H1 (cell line): ENCODE data around the gene KLHL35. TPM values are rescaled to one million over a fixed set of nuclear protein-coding genes. Genes with fewer than 3 reads are reported as not detected.

Experiments used
- CTCF ChIA-PET: fragments of 300-600 bp; sonication (Branson Sonifier 250); formaldehyde crosslinking; loops from one replicate; lab custom pipeline; 2021; ENCODE audit not compliant: partially characterized antibody; lab: Charles Lee
- POLR2A ChIA-PET: fragments of 300-600 bp; sonication (Branson Sonifier 250); formaldehyde crosslinking; loops from one replicate; lab custom pipeline; 2021; ENCODE audit warnings: inconsistent platforms; ENCODE audit not compliant: partially characterized antibody; lab: Charles Lee
- DNase-seq, 2 experiments: peaks; one replicate each; pipeline versions ENCODE4 v3.0.0 to v3.0.0-alpha.2; 2010 to 2022; ENCODE audit warnings: low spot score in 2 of 2, low read depth in 1 of 2, mixed read lengths in 1 of 2
- FAIRE-seq: peaks from 2 replicates; lab custom pipeline; 2011; peaks lifted over from hg19 to GRCh38; lab: Jason Lieb, UNC
- H2AFZ ChIP-seq: 2 replicates; pipeline ENCODE4 v1.8.1; 2012; ENCODE audit warnings: low read length, inconsistent platforms
- H2AK5ac ChIP-seq: 2 replicates; pipeline ENCODE4 v1.6.1; 2013; ENCODE audit warnings: low read depth, low read length
- H2BK120ac ChIP-seq: replicated peaks from 2 replicates; pipeline ENCODE3; 2013; ENCODE audit warnings: low read depth, low read length, inconsistent platforms
- H2BK12ac ChIP-seq: 2 replicates; pipeline ENCODE4 v1.6.1; 2013; ENCODE audit warnings: low read depth, low read length
- H2BK15ac ChIP-seq: 2 replicates; pipeline ENCODE4 v1.6.1; 2013; ENCODE audit warnings: low read length
- H2BK20ac ChIP-seq: 2 replicates; pipeline ENCODE4 v1.6.1; 2013; ENCODE audit warnings: low read length
- H2BK5ac ChIP-seq: 2 replicates; pipeline ENCODE4 v1.6.1; 2013; ENCODE audit warnings: low read depth, low read length
- H3K14ac ChIP-seq: 2 replicates; pipeline ENCODE4 v1.6.1; 2013; ENCODE audit warnings: inconsistent platforms; ENCODE audit not compliant: insufficient read length
- H3K18ac ChIP-seq: 2 replicates; pipeline ENCODE4 v1.6.1; 2013; ENCODE audit warnings: low read length; ENCODE audit errors: extremely low read depth
- H3K23ac ChIP-seq: 2 replicates; pipeline ENCODE4 v1.6.1; 2013; ENCODE audit warnings: inconsistent platforms; ENCODE audit not compliant: insufficient read length
- H3K23me2 ChIP-seq: 2 replicates; pipeline ENCODE4 v1.6.1; 2013; ENCODE audit warnings: low read depth, low read length
- H3K27ac ChIP-seq: 2 replicates; pipeline ENCODE4 v1.6.1; 2011; ENCODE audit warnings: low read depth, low read length, inconsistent platforms
- H3K27me3 ChIP-seq, 4 experiments: replicated peaks in 1 of 4; 1 replicate in 1 of 4; 2 replicates in 3 of 4; pipeline versions ENCODE4 v1.6.1 to v1.8.1; 2011 to 2013; ENCODE audit warnings: low read length in 3 of 4, mild to moderate bottlenecking in 3 of 4, inconsistent platforms in 2 of 4, mixed read lengths in 2 of 4, moderate library complexity in 1 of 4; ENCODE audit not compliant: control insufficient read depth in 3 of 4, insufficient read depth in 3 of 4; ENCODE audit errors: extremely low read depth in 1 of 4
- H3K36me3 ChIP-seq, 4 experiments: 2 replicates each; pipeline versions ENCODE4 v1.6.1 to v1.8.1; 2011 to 2013; ENCODE audit warnings: mild to moderate bottlenecking in 4 of 4, low read length in 3 of 4, moderate library complexity in 2 of 4, control low read depth in 1 of 4, inconsistent platforms in 1 of 4; ENCODE audit not compliant: insufficient read depth in 4 of 4, control insufficient read depth in 2 of 4
- H3K4ac ChIP-seq: replicated peaks from 2 replicates; pipeline ENCODE3; 2013; ENCODE audit warnings: low read length, low read depth, mixed read lengths, inconsistent platforms; ENCODE audit not compliant: insufficient read length
- H3K4me1 ChIP-seq, 4 experiments: replicated peaks in 1 of 4; 1 replicate in 1 of 4; 2 replicates in 3 of 4; pipeline versions ENCODE4 v1.6.1 to v1.8.1; 2011 to 2013; ENCODE audit warnings: low read length in 3 of 4, inconsistent platforms in 2 of 4, mixed read lengths in 1 of 4; ENCODE audit not compliant: insufficient read depth in 4 of 4, control insufficient read depth in 3 of 4
- H3K4me2 ChIP-seq, 2 experiments: 2 replicates each; pipeline versions ENCODE4 v1.6.1 to v1.8.1; 2011 to 2013; ENCODE audit warnings: low read depth in 2 of 2, low read length in 2 of 2, control low read depth in 1 of 2, inconsistent platforms in 1 of 2, mild to moderate bottlenecking in 1 of 2; ENCODE audit not compliant: insufficient read depth in 1 of 2
- H3K4me3 ChIP-seq, 4 experiments: fragments of 200-600, 300-600 bp in 1 of 4; sonication (generic), shearing (Covaris generic), sonication (Bioruptor Twin) in 1 of 4; 2 replicates each; pipeline versions ENCODE4 v1.5.1 to v1.8.1; 2011 to 2016; ENCODE audit warnings: low read length in 4 of 4, low read depth in 3 of 4, control low read depth in 2 of 4, inconsistent platforms in 2 of 4, mild to moderate bottlenecking in 2 of 4, mixed read lengths in 1 of 4, moderate library complexity in 1 of 4; ENCODE audit not compliant: insufficient read depth in 2 of 4; ENCODE audit errors: extremely low read depth in 1 of 4
- H3K56ac ChIP-seq: replicated peaks from 2 replicates; pipeline ENCODE3; 2013; ENCODE audit warnings: low read depth, mild to moderate bottlenecking, mixed read lengths, low read length, inconsistent platforms; ENCODE audit not compliant: insufficient read length
- H3K79me1 ChIP-seq: 2 replicates; pipeline ENCODE4 v1.6.1; 2013; ENCODE audit warnings: low read depth, low read length, control low read depth
- H3K79me2 ChIP-seq, 2 experiments: 2 replicates each; pipeline versions ENCODE4 v1.6.1 to v1.8.1; 2012 to 2013; ENCODE audit warnings: low read length in 2 of 2, mild to moderate bottlenecking in 2 of 2, inconsistent platforms in 1 of 2; ENCODE audit not compliant: insufficient read depth in 2 of 2, control insufficient read depth in 1 of 2
- H3K9ac ChIP-seq, 4 experiments: replicated peaks in 1 of 4; 1 replicate in 1 of 4; 2 replicates in 3 of 4; pipeline versions ENCODE4 v1.6.1 to v1.8.1; 2011 to 2013; ENCODE audit warnings: low read depth in 3 of 4, low read length in 3 of 4, control low read depth in 2 of 4, mild to moderate bottlenecking in 2 of 4, moderate library complexity in 2 of 4, inconsistent platforms in 1 of 4; ENCODE audit errors: extremely low read depth in 1 of 4
- H3K9me3 ChIP-seq, 2 experiments: 2 replicates each; pipeline versions ENCODE4 v1.6.1 to v1.8.1; 2012 to 2013; ENCODE audit warnings: mild to moderate bottlenecking in 2 of 2, moderate library complexity in 2 of 2, control low read depth in 1 of 2, inconsistent platforms in 1 of 2, low read depth in 1 of 2, low read length in 1 of 2, mixed read lengths in 1 of 2; ENCODE audit not compliant: insufficient read depth in 2 of 2
- H4K20me1 ChIP-seq, 2 experiments: replicated peaks in 1 of 2; 2 replicates each; pipeline versions ENCODE3 to v1.8.1; 2011 to 2013; ENCODE audit warnings: inconsistent platforms in 2 of 2, low read length in 2 of 2, mild to moderate bottlenecking in 1 of 2; ENCODE audit not compliant: insufficient read depth in 2 of 2, control insufficient read depth in 1 of 2
- H4K5ac ChIP-seq: 2 replicates; pipeline ENCODE4 v1.6.1; 2013; ENCODE audit warnings: low read length, low read depth, mixed read lengths, inconsistent platforms; ENCODE audit not compliant: insufficient read length
- H4K8ac ChIP-seq: 2 replicates; pipeline ENCODE4 v1.8.0; 2013; ENCODE audit warnings: mild to moderate bottlenecking, moderate library complexity, low read length, inconsistent platforms; ENCODE audit not compliant: insufficient read depth; ENCODE audit errors: extremely low read depth
- H4K91ac ChIP-seq: replicated peaks from 2 replicates; pipeline ENCODE3; 2013; ENCODE audit warnings: low read length, mixed read lengths, inconsistent platforms; ENCODE audit not compliant: insufficient read length
- CREB1 ChIP-seq: IDR thresholded peaks from 2 replicates; pipeline ENCODE4 v1.6.1; 2012; ENCODE audit warnings: inconsistent platforms
- GABPA ChIP-seq: IDR thresholded peaks from 2 replicates; pipeline ENCODE4 v1.6.1; 2011; ENCODE audit warnings: mild to moderate bottlenecking, low read length, moderate library complexity, borderline replicate concordance; ENCODE audit not compliant: insufficient read depth
- MAX ChIP-seq: IDR thresholded peaks from 2 replicates; pipeline ENCODE4 v1.6.1; 2012; ENCODE audit warnings: inconsistent platforms
- POLR2AphosphoS5 ChIP-seq: IDR thresholded peaks from 2 replicates; pipeline ENCODE4 v1.6.1; 2011; ENCODE audit warnings: low read depth, low read length
- RNF2 ChIP-seq: fragments of 200-900, 300-1000 bp; sonication (generic); IDR thresholded peaks from 2 replicates; pipeline ENCODE4 v1.7.1; 2016; ENCODE audit warnings: borderline replicate concordance, low read depth, mild to moderate bottlenecking, antibody characterized with exemption, low read length; ENCODE audit not compliant: poor library complexity, severe bottlenecking; ENCODE audit errors: missing control alignments
- SIX5 ChIP-seq: IDR thresholded peaks from 2 replicates; pipeline ENCODE4 v1.6.1; 2011; ENCODE audit warnings: mild to moderate bottlenecking, low read depth, low read length
- TAF1 ChIP-seq: IDR thresholded peaks from 2 replicates; pipeline ENCODE4 v1.6.1; 2011; ENCODE audit warnings: mild to moderate bottlenecking, low read depth, low read length
- TBP ChIP-seq: IDR thresholded peaks from 2 replicates; pipeline ENCODE4 v1.6.1; 2011; ENCODE audit warnings: low read depth, low read length, improper control_type of control experiment
- USF2 ChIP-seq: IDR thresholded peaks from 2 replicates; pipeline ENCODE4 v1.6.1; 2011; ENCODE audit warnings: low read length, improper control_type of control experiment
- YY1 ChIP-seq: IDR thresholded peaks from 2 replicates; pipeline ENCODE4 v1.6.1; 2011; ENCODE audit warnings: low read depth, mild to moderate bottlenecking, low read length
- WGBS, 2 experiments: shearing (Covaris generic) in 1 of 2; methylation state at CpG; one replicate each; pipeline versions ENCODE4 v1.1.6 to v1.1.7; 2013 to 2015; ENCODE audit warnings: low lambda C conversion rate in 2 of 2, mixed read lengths in 2 of 2, inconsistent platforms in 1 of 2, low coverage in 1 of 2, missing lambda C conversion rate in 1 of 2; ENCODE audit not compliant: insufficient replicate concordance in 2 of 2, insufficient coverage in 1 of 2, insufficient read length in 1 of 2; ENCODE audit errors: extremely low coverage in 1 of 2, missing lambda C conversion rate in 1 of 2; 5-methylcytosine and 5-hydroxymethylcytosine counted together
- polyA plus RNA-seq, 7 experiments: library from polyadenylated mRNA; depleted of rRNA in 3 of 7; stranded (reverse) in 5 of 7; unstranded in 2 of 7; fragments of >200 nt in 5 of 7; fragments of 200-250 nt in 2 of 7; gene quantifications; 1 replicate in 5 of 7; 2 replicates in 1 of 7; 4 replicates in 1 of 7; pipeline versions ENCODE4 v1.2.1 to v1.2.3, GENCODE V29; 2011 to 2013; ENCODE audit warnings: missing spikeins in 2 of 7, mixed read lengths in 2 of 7
- total RNA-seq: library from RNA; stranded (reverse); fragmentation: NEBNext Ultra II Directional; extraction: Animal tissue kit (Norgen Biotek cat#: 25700); gene quantifications from 2 replicates; pipeline ENCODE4 v1.2.1, GENCODE V29; 2021

The KLHL35 gene
- total and polyA plus RNA-seq, 2 of the 8 experiments (the other 6 are each of a cell fraction or from before 2014, with no cell fraction given): 0.35 to 0.41 TPM

- Histone ChIP-seq H3K79me1 (peaks cover 8% of the 10 kb centered on the region; the same call in 1 of the 2 replicates), H4K5ac (peak within 1 kb of the TSS; percentile 74), H4K8ac (peak within 1 kb of the TSS; percentile 99; the same call in 1 of the 2 replicates), H3K4ac (peak within 1 kb of the TSS; percentile 69), H3K27me3 (no peaks in the 10 kb centered on the region), H3K36me3 (peaks cover 30 to 44% (median 39%) of the 10 kb centered on the region in 4 experiments), H2BK20ac (no peak within 1 kb of the TSS), H2BK12ac (no peak within 1 kb of the TSS; the same call in 1 of the 2 replicates), H3K23ac (no peak within 1 kb of the TSS), H3K79me2 (peaks cover 29 to 53% of the 10 kb centered on the region in 2 experiments), H2BK5ac (peak within 1 kb of the TSS; percentile 90), H3K4me1 (peaks cover 0 to 9% (median 4%) of the 10 kb centered on the region in 4 experiments; a peak in 6 of 7 replicates), H2BK120ac (no peak within 1 kb of the TSS), H2AK5ac (peak within 1 kb of the TSS; percentile 89), H3K4me3 (peak within 1 kb of the TSS; percentile 86 to 100 (median 99)), H3K56ac (no peak within 1 kb of the TSS), H4K91ac (peak within 1 kb of the TSS; percentile 81), H2BK15ac (0 out of 2 replicates have a peak within 1 kb of the TSS, but pooled peaks have one; percentile 22), H3K9me3 (no peaks in the 10 kb centered on the region), H2AFZ (no peak within 1 kb of the TSS), H3K27ac (peak within 1 kb of the TSS; percentile 97), H4K20me1 (peaks cover 28 to 38% of the 10 kb centered on the region in 2 experiments), H3K23me2 (peaks cover 7% of the 10 kb centered on the region), H3K18ac (peak within 1 kb of the TSS; percentile 94), H3K9ac (peak within 1 kb of the TSS; percentile 82 to 100 (median 98)), H3K14ac (no peak within 1 kb of the TSS), H3K4me2 (peak within 1 kb of the TSS; percentile 82 to 93)
- ChIA-PET POLR2A (interaction anchor here (0.5 to 20.0 kb wide), 43 partner anchors 4 to 1659 kb away, joined by 3 to 570 read pairs (median 6); partner anchors contain the start of genes GDPD5, KLHL35, RPS3 and SERPINH1), CTCF (interaction anchor here (0.8 to 4.5 kb wide), 12 partner anchors 9 to 154 kb away, joined by 3 to 20 read pairs (median 4); no protein-coding TSS in a partner anchor)
- FAIRE-seq (no peak), DNase-seq (peak; percentile 80 to 90)
- 1% methylated on average over 55 of the region's 55 CpGs; no CpG with 5 or more reads in 1 of the 2 experiments for WGBS, 2 experiments
- TF ChIP-seq POLR2AphosphoS5: peak; percentile 99
- TF ChIP-seq RNF2: no peak
- TF ChIP-seq USF2: no peak
- TF ChIP-seq YY1: peak; percentile 90
- peak; percentile 84; the same call in 1 of the 2 replicates for TF ChIP-seq GABPA
- TF ChIP-seq MAX: peak; percentile 91
- TF ChIP-seq TAF1: peak; percentile 100
- TF ChIP-seq CREB1: peak; percentile 97
- TF ChIP-seq SIX5: peak; percentile 86
- peak; percentile 98 for TF ChIP-seq TBP
These were observed 33.5 kb downstream of the KLHL35 start, which contains the start of gene RPS3 for GRCh38 chr11:75399344-75400145. RPS3 (plus strand) TSS chr11:75399518; CDS start chr11:75399548, 30 bp downstream.
